Endodermal cell (in vitro differentiated cells): ENCODE results near the gene CHN2. TPM values are rescaled to one million over a fixed set of nuclear protein-coding genes. Genes with fewer than 3 reads are reported as not detected.

Experiments
- DNase-seq: peaks from one replicate; pipeline ENCODE4 v3.0.0-alpha.2; 2017
- H3K27ac ChIP-seq: 2 replicates; pipeline ENCODE4 v1.5.1; 2013; ENCODE audit warnings: mild to moderate bottlenecking, low read depth, low read length, moderate library complexity
- H3K27me3 ChIP-seq: 2 replicates; pipeline ENCODE4 v1.6.1; 2013; ENCODE audit warnings: mild to moderate bottlenecking, low read length, moderate library complexity; ENCODE audit not compliant: insufficient read depth, control insufficient read depth, poor library complexity, severe bottlenecking
- H3K36me3 ChIP-seq: 2 replicates; pipeline ENCODE4 v1.7.0; 2013; ENCODE audit warnings: mild to moderate bottlenecking, low read length, moderate library complexity; ENCODE audit not compliant: control insufficient read depth, insufficient read depth
- H3K4me1 ChIP-seq: one replicate; pipeline ENCODE4 v1.7.0; 2013; ENCODE audit warnings: low read length; ENCODE audit not compliant: control insufficient read depth, insufficient read depth
- H3K4me3 ChIP-seq: 2 replicates; pipeline ENCODE4 v1.5.1; 2013; ENCODE audit warnings: mild to moderate bottlenecking, low read length, moderate library complexity
- H3K9ac ChIP-seq: 2 replicates; pipeline ENCODE4 v1.6.1; 2013; ENCODE audit warnings: mild to moderate bottlenecking, low read length, moderate library complexity; ENCODE audit not compliant: poor library complexity, severe bottlenecking; ENCODE audit errors: extremely low read depth
- H3K9me3 ChIP-seq: 2 replicates; pipeline ENCODE4 v1.6.1; 2013; ENCODE audit warnings: mild to moderate bottlenecking, low read length, moderate library complexity; ENCODE audit not compliant: control insufficient read depth
- H3K27ac Mint-ChIP-seq: 2 replicates; pipeline ENCODE4 v1.8.0; 2020; ENCODE audit warnings: mixed read lengths
- H3K27me3 Mint-ChIP-seq: 2 replicates; pipeline ENCODE4 v1.8.0; 2021; ENCODE audit warnings: mild to moderate bottlenecking, mixed read lengths; ENCODE audit not compliant: insufficient read depth
- H3K36me3 Mint-ChIP-seq: 2 replicates; pipeline ENCODE4 v1.8.0; 2020; ENCODE audit warnings: low read depth, mixed read lengths
- H3K4me1 Mint-ChIP-seq: 2 replicates; pipeline ENCODE4 v1.8.0; 2020; ENCODE audit warnings: mixed read lengths
- H3K4me3 Mint-ChIP-seq: 2 replicates; pipeline ENCODE4 v1.8.0; 2020; ENCODE audit warnings: mild to moderate bottlenecking, moderate library complexity, mixed read lengths
- H3K9me3 Mint-ChIP-seq: 2 replicates; pipeline ENCODE4 v1.8.0; 2020; ENCODE audit warnings: mild to moderate bottlenecking, mixed read lengths
- CTCF ChIP-seq: fragments of 200-600 bp; sonication (generic); conservative IDR thresholded peaks from 2 replicates; pipeline ENCODE4 v1.5.0; 2021; ENCODE audit warnings: antibody characterized with exemption, mild to moderate bottlenecking
- WGBS, 2 experiments: methylation state at CpG; one replicate each; pipeline versions ENCODE4 v1.1.5 to v1.1.7; 2013; ENCODE audit warnings: missing lambda C conversion rate in 2 of 2, mixed read lengths in 1 of 2; ENCODE audit not compliant: insufficient coverage in 1 of 2, insufficient read length in 1 of 2; 5-methylcytosine and 5-hydroxymethylcytosine counted together
- total RNA-seq, 2 donors: library from RNA; stranded (reverse); fragmentation: NEBNext Ultra II Directional in 1 of 2; extraction: Animal tissue kit (Norgen Biotek cat#: 25700) in 1 of 2; gene quantifications; 2 replicates in 1 of 2; 3 replicates in 1 of 2; pipeline ENCODE4 v1.2.1, GENCODE V29; 2021

CHN2 gene
- total RNA-seq, 2 donors from 2014 or later: 14.0 to 14.1 TPM

- peaks cover 3% of the 10 kb centered on the region for H3K4me1 Mint-ChIP-seq
- no peak for DNase-seq
- no peaks in the 10 kb centered on the region for H3K36me3 Mint-ChIP-seq
- H3K27me3 Mint-ChIP-seq: no peaks in the 10 kb centered on the region
- H3K36me3 ChIP-seq: no peaks in the 10 kb centered on the region
- no peak overlapping the region for H3K27ac Mint-ChIP-seq
- no peak overlapping the region for H3K9ac ChIP-seq
- no peaks in the 10 kb centered on the region for H3K9me3 ChIP-seq
- WGBS, 2 experiments: 92 to 94% methylated on average over 4 to 5 of the region's 5 CpGs
- TF ChIP-seq CTCF: no peak
- H3K4me1 ChIP-seq: no peaks in the 10 kb centered on the region
- H3K4me3 Mint-ChIP-seq: no peak overlapping the region
- peak overlapping the region; percentile 86 for H3K27ac ChIP-seq
- H3K27me3 ChIP-seq: no peaks in the 10 kb centered on the region
- H3K4me3 ChIP-seq: no peak overlapping the region
- H3K9me3 Mint-ChIP-seq: no peaks in the 10 kb centered on the region
Observed at GRCh38 chr7:29480451-29480850, 285.9 kb downstream of the CHN2 start.

GRCh38 chr7:29480934-29481651 lies 286.5 kb downstream of the CHN2 start:
- no peak for DNase-seq
- Histone ChIP-seq H3K27me3 (no peaks in the 10 kb centered on the region), H3K9me3 (no peaks in the 10 kb centered on the region), H3K36me3 (no peaks in the 10 kb centered on the region), H3K4me3 (no peak overlapping the region), H3K27ac (peak overlapping the region; percentile 9), H3K9ac (no peak overlapping the region), H3K4me1 (no peaks in the 10 kb centered on the region)
- Mint-ChIP-seq H3K36me3 (no peaks in the 10 kb centered on the region), H3K4me3 (no peak overlapping the region), H3K9me3 (no peaks in the 10 kb centered on the region), H3K27ac (no peak overlapping the region), H3K27me3 (no peaks in the 10 kb centered on the region), H3K4me1 (peaks cover 10% of the 10 kb centered on the region)
- no peak for TF ChIP-seq CTCF
- WGBS, 2 experiments: 51 to 64% methylated on average over 3 to 4 of the region's 5 CpGs

- no peak for TF ChIP-seq CTCF
- Histone ChIP-seq H3K27ac (no peak overlapping the region), H3K4me3 (no peak overlapping the region), H3K36me3 (no peaks in the 10 kb centered on the region), H3K9ac (no peak overlapping the region), H3K27me3 (no peaks in the 10 kb centered on the region), H3K9me3 (no peaks in the 10 kb centered on the region), H3K4me1 (no peaks in the 10 kb centered on the region)
- Mint-ChIP-seq H3K36me3 (no peaks in the 10 kb centered on the region), H3K9me3 (no peaks in the 10 kb centered on the region), H3K4me1 (peaks cover 12% of the 10 kb centered on the region), H3K27ac (no peak overlapping the region), H3K27me3 (no peaks in the 10 kb centered on the region), H3K4me3 (no peak overlapping the region)
- 94 to 96% methylated on average over 3 to 4 of the region's 4 CpGs for WGBS, 2 experiments
- DNase-seq: no peak
Observed at GRCh38 chr7:29482056-29482455, 287.5 kb downstream of the CHN2 start.
